Ishikawa (cell line): Measurements from ENCODE around the gene DRC3.

ENCODE experiments used
- CEBPB ChIP-seq: IDR thresholded peaks from 2 replicates; pipeline ENCODE4 v1.6.1; 2012
- CREB1 ChIP-seq: IDR thresholded peaks from 2 replicates; pipeline ENCODE4 v1.6.1; 2012; ENCODE audit warnings: low read depth
- EGR1 ChIP-seq: IDR thresholded peaks from 2 replicates; pipeline ENCODE4 v1.6.1; 2012
- EP300 ChIP-seq: IDR thresholded peaks from 2 replicates; pipeline ENCODE4 v1.6.1; 2012; ENCODE audit warnings: borderline replicate concordance
- FOXM1 ChIP-seq: IDR thresholded peaks from 2 replicates; pipeline ENCODE4 v1.6.1; 2012; ENCODE audit warnings: low read depth, borderline replicate concordance
- MAX ChIP-seq: IDR thresholded peaks from 2 replicates; pipeline ENCODE4 v1.6.1; 2012
- NFIC ChIP-seq: IDR thresholded peaks from 2 replicates; pipeline ENCODE4 v1.6.1; 2012
- RAD21 ChIP-seq: IDR thresholded peaks from 2 replicates; pipeline ENCODE4 v1.6.1; 2012; ENCODE audit warnings: low read depth
- REST ChIP-seq: IDR thresholded peaks from 2 replicates; pipeline ENCODE4 v1.6.1; 2012; ENCODE audit warnings: low read depth, mild to moderate bottlenecking
- TAF1 ChIP-seq: IDR thresholded peaks from 2 replicates; pipeline ENCODE4 v1.6.1; 2012; ENCODE audit warnings: low read depth, mild to moderate bottlenecking
- TCF12 ChIP-seq: IDR thresholded peaks from 2 replicates; pipeline ENCODE4 v1.6.1; 2012; ENCODE audit warnings: low read depth
- TEAD4 ChIP-seq: IDR thresholded peaks from 2 replicates; pipeline ENCODE4 v1.6.1; 2012
- USF1 ChIP-seq: IDR thresholded peaks from 2 replicates; pipeline ENCODE4 v1.6.1; 2012
- YY1 ChIP-seq: IDR thresholded peaks from 2 replicates; pipeline ENCODE4 v1.6.1; 2012; ENCODE audit warnings: low read depth
- ZBTB7A ChIP-seq: IDR thresholded peaks from 2 replicates; pipeline ENCODE4 v1.6.1; 2012; ENCODE audit warnings: low read depth

Gene DRC3

GRCh38 chr17:17989081-17989480 lies 16.4 kb downstream of the DRC3 start:
- TF ChIP-seq TEAD4 (no peak), RAD21 (no peak), YY1 (no peak), CEBPB (no peak), USF1 (no peak), ZBTB7A (no peak), EP300 (no peak), REST (no peak), CREB1 (no peak), EGR1 (no peak), NFIC (no peak), MAX (no peak), TAF1 (no peak), TCF12 (no peak), FOXM1 (no peak)

- TF ChIP-seq ZBTB7A, result no peak
- no peak for TF ChIP-seq RAD21
- no peak for TF ChIP-seq CREB1
- TF ChIP-seq EP300, result no peak
- TF ChIP-seq MAX, result no peak
- no peak for TF ChIP-seq TAF1
- TF ChIP-seq TEAD4, result no peak
- TF ChIP-seq REST, result no peak
- no peak for TF ChIP-seq USF1
- TF ChIP-seq EGR1, result no peak
- no peak for TF ChIP-seq CEBPB
- no peak for TF ChIP-seq YY1
- TF ChIP-seq NFIC, result no peak
- no peak for TF ChIP-seq TCF12
- no peak for TF ChIP-seq FOXM1
Measured at GRCh38 chr17:17989618-17990017, 17.0 kb downstream of the DRC3 start.

GRCh38 chr17:17990282-17990681 lies 17.6 kb downstream of the DRC3 start:
- TF ChIP-seq USF1 (no peak), YY1 (no peak), CEBPB (no peak), REST (no peak)

GRCh38 chr17:17993366-17993765 lies 20.7 kb downstream of the DRC3 start:
- no peak for TF ChIP-seq REST
- no peak for TF ChIP-seq EP300
- no peak for TF ChIP-seq RAD21
- TF ChIP-seq TAF1, result no peak
- TF ChIP-seq CEBPB, result no peak
- TF ChIP-seq EGR1, result no peak
- no peak for TF ChIP-seq TCF12
- TF ChIP-seq FOXM1, result no peak
- TF ChIP-seq NFIC, result no peak
- TF ChIP-seq MAX, result no peak
- no peak for TF ChIP-seq TEAD4
- no peak for TF ChIP-seq YY1
- TF ChIP-seq USF1, result no peak
- TF ChIP-seq ZBTB7A, result no peak
- TF ChIP-seq CREB1, result no peak
